MCF 10A (cell line): ENCODE data around the gene EEF1A2. TPM values are rescaled to one million over a fixed set of nuclear protein-coding genes. Genes with fewer than 3 reads are reported as not detected.

Experiments
- BruUV-seq: library from RNA; stranded (reverse); fragments of 400-500 nt; replicated peaks from 2 replicates; lab custom pipeline; 2021; lab: Mats Ljungman, UMichigan
- CTCF ChIA-PET: fragments of 300-600 bp; sonication (Branson Sonifier 250); formaldehyde crosslinking; extraction: SDS; loops from one replicate; lab custom pipeline; 2021; ENCODE audit warnings: antibody characterized with exemption, inconsistent platforms; lab: Yijun Ruan, JAX
- POLR2A ChIA-PET: fragments of 300-600, 350-650 bp; sonication (Branson Sonifier 250); formaldehyde crosslinking; extraction: SDS; loops from one replicate; lab custom pipeline; 2020; ENCODE audit warnings: antibody characterized with exemption, inconsistent platforms; lab: Yijun Ruan, JAX
- DNase-seq: peaks from one replicate; pipeline ENCODE4 v3.0.0-alpha.2; 2018; ENCODE audit not compliant: unreplicated experiment
- H3K27ac Mint-ChIP-seq: one replicate; pipeline ENCODE4 v1.8.0; 2022; ENCODE audit warnings: mild to moderate bottlenecking, low read depth, mixed read lengths; ENCODE audit not compliant: unreplicated experiment
- H3K27me3 Mint-ChIP-seq: one replicate; pipeline ENCODE4 v1.8.0; 2022; ENCODE audit warnings: mixed read lengths; ENCODE audit not compliant: insufficient read depth, unreplicated experiment
- H3K36me3 Mint-ChIP-seq: one replicate; pipeline ENCODE4 v1.8.0; 2022; ENCODE audit warnings: mild to moderate bottlenecking, moderate library complexity, mixed read lengths; ENCODE audit not compliant: insufficient read depth, unreplicated experiment
- H3K4me1 Mint-ChIP-seq: one replicate; pipeline ENCODE4 v1.8.0; 2022; ENCODE audit warnings: mixed read lengths; ENCODE audit not compliant: insufficient read depth, unreplicated experiment
- H3K4me3 Mint-ChIP-seq: one replicate; pipeline ENCODE4 v1.8.0; 2022; ENCODE audit warnings: mild to moderate bottlenecking, moderate library complexity, mixed read lengths; ENCODE audit not compliant: unreplicated experiment
- H3K9me3 Mint-ChIP-seq: one replicate; pipeline ENCODE4 v1.8.0; 2022; ENCODE audit warnings: mixed read lengths; ENCODE audit not compliant: unreplicated experiment
- CTCF ChIP-seq: fragments of 200-600 bp; IDR thresholded peaks from one replicate; pipeline ENCODE4 v1.8.0; 2022; ENCODE audit warnings: antibody characterized with exemption, mild to moderate bottlenecking; ENCODE audit not compliant: unreplicated experiment
- intact Hi-C: fragments of 100-400 bp; cut with micrococcal nuclease; formaldehyde crosslinking; loops from 2 replicates; pipeline ENCODE4 v1.14.1; 2022
- total RNA-seq: library from RNA; stranded (reverse); gene quantifications from 2 replicates; pipeline ENCODE4 v1.2.3, GENCODE V29; 2022

EEF1A2 gene
- total RNA-seq, 1 experiment from 2014 or later, result 3.3 TPM

DNA sequence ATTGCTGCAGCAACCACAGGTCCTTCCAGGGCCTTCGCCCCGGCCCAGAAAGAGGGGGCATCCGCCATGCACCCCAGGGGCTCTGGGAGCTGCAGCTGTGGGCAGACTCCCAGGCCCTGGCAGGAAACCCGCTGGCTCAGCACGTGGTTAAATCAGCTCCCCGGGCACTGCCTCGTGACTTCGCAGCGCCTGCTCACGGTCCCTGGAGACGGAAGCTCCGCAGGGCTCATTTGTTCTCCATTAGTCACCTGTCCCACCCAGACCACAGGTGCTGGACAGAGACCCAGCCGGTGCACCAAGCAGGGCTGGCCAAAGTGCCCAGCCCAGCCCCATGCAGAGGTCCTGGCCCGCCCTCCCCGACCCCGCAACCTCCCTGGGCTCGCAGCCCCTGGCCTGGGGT is 41.1 kb downstream of the EEF1A2 start:
- Mint-ChIP-seq H3K27ac (no peak overlapping the region), H3K9me3 (no peaks in the 10 kb centered on the region), H3K4me1 (peaks cover 9% of the 10 kb centered on the region), H3K4me3 (peak overlapping the region; percentile 43), H3K36me3 (no peaks in the 10 kb centered on the region), H3K27me3 (peaks cover 23% of the 10 kb centered on the region)
- no peak for TF ChIP-seq CTCF
- no TSS peak for BruUV-seq
- CTCF ChIA-PET, result interaction anchor here (0.9 kb wide), 1 partner anchor 80 kb away, joined by 4 read pairs; no protein-coding TSS in a partner anchor
- POLR2A ChIA-PET, result no interaction called here
- DNase-seq, result peak; percentile 56
- intact Hi-C loops, result no loop called here

GRCh38 chr20:63456429-63457284 is 42.2 kb downstream of the EEF1A2 start:
- BruUV-seq, result no TSS peak
- Mint-ChIP-seq H3K9me3 (no peaks in the 10 kb centered on the region), H3K27me3 (peaks cover 16% of the 10 kb centered on the region), H3K4me3 (no peak overlapping the region), H3K4me1 (peaks cover 9% of the 10 kb centered on the region), H3K27ac (no peak overlapping the region), H3K36me3 (no peaks in the 10 kb centered on the region)
- CTCF ChIA-PET, result interaction anchor here (0.5 kb wide), 1 partner anchor 40 kb away, joined by 3 read pairs; no protein-coding TSS in a partner anchor
- no peak for TF ChIP-seq CTCF
- intact Hi-C loops, result no loop called here
- no peak for DNase-seq
- POLR2A ChIA-PET, result no interaction called here

DNA sequence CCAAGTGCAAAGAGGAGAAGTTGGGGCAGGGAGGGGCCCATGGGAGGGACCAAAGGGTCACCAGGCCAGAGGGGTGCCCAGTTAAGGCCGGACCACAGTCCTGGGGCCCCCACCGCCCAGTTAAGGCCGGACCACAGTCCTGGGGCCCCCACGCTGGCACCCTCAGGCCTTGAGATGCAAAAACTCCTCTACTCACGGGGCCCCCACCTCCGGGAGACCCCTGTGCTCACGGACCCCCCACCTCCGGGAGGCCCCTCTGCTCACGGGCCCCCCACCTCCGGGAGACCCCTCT is 43.4 kb downstream of the EEF1A2 start:
- no peak overlapping the region for H3K4me3 Mint-ChIP-seq
- H3K36me3 Mint-ChIP-seq, result no peaks in the 10 kb centered on the region
- BruUV-seq, result no TSS peak
- no peak for TF ChIP-seq CTCF
- POLR2A ChIA-PET, result no interaction called here
- peaks cover 9% of the 10 kb centered on the region for H3K4me1 Mint-ChIP-seq
- CTCF ChIA-PET, result no interaction called here
- no peaks in the 10 kb centered on the region for H3K9me3 Mint-ChIP-seq
- H3K27me3 Mint-ChIP-seq, result peaks cover 5% of the 10 kb centered on the region
- intact Hi-C loops, result no loop called here
- H3K27ac Mint-ChIP-seq, result no peak overlapping the region
- DNase-seq, result no peak

GRCh38 chr20:63454731-63455567 is 43.9 kb downstream of the EEF1A2 start:
- Mint-ChIP-seq H3K9me3 (no peaks in the 10 kb centered on the region), H3K4me1 (peaks cover 9% of the 10 kb centered on the region), H3K36me3 (no peaks in the 10 kb centered on the region), H3K27me3 (no peaks in the 10 kb centered on the region), H3K27ac (no peak overlapping the region), H3K4me3 (no peak overlapping the region)
- intact Hi-C loops, result no loop called here
- no peak for DNase-seq
- POLR2A ChIA-PET, result no interaction called here
- BruUV-seq, result no TSS peak
- CTCF ChIA-PET, result interaction anchor here (0.6 kb wide), 1 partner anchor 123 kb away, joined by 3 read pairs; no protein-coding TSS in a partner anchor
- no peak for TF ChIP-seq CTCF
